GM18502 (cell line): ENCODE data around the gene ANP32A.
"Not testable (repeated sequence)": the region's sequence is repeated elsewhere in the genome, so short reads cannot be mapped to it uniquely, and the experiment has no call there.

Experiments used
- ATAC-seq: cut with Tn5 transposase; IDR thresholded peaks from one replicate; pipeline ENCODE4 v1.9.1; 2021; ENCODE audit warnings: mild to moderate bottlenecking; ENCODE audit not compliant: unreplicated experiment, poor library complexity

Gene ANP32A

GRCh38 chr15:68763063-68763462, 57.6 kb downstream of the ANP32A start:
- no peak for ATAC-seq

GRCh38 chr15:68759982-68760579, 60.6 kb downstream of the ANP32A start:
- ATAC-seq, result not testable (repeated sequence)

GRCh38 chr15:68755731-68756130, 65.0 kb downstream of the ANP32A start:
- ATAC-seq, result no peak

DNA sequence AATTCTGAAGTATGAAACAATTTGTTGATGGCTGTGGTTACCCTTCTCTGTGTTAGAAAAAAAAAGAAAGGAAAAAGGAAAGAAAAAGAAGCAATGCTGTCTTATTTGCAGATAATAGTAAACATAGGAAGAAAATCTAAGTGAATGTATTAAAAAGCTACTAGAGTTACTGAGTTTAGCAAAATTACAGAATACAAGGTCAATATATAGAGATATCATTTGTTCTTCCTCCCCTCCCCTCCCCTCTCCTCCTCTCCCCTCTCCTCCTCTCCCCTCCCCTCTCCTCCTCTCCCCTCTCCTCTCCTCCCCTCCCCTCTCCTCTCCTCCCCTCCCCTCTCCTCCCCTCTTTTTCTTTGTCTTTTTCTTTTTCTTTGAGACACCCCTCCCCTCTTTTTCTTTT, 69.1 kb downstream of the ANP32A start:
- no peak for ATAC-seq

DNA sequence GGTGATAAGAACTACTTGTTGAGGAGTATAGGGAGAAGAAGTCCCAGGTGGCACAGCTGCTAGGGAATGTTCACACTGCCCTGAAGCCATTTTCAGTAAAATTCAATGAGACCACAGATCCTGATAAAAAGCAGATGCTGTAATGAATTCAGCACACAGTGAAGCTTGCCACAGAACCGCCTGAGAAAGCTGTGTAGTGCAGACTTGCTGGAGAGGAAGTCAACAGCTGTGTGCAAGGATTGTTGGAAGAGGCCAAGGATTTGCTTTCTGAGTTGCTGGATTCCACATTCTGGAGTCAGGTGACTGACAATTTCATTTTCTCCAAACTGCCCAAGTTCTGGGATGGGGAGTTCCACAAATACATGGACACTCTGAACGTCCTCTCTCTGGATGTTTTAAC, 70.9 kb downstream of the ANP32A start:
- ATAC-seq, result no peak

- ATAC-seq, result no peak
These were observed 71.3 kb downstream of the ANP32A start for GRCh38 chr15:68749365-68749764.

GRCh38 chr15:68743256-68743655, 77.4 kb downstream of the ANP32A start:
- no peak for ATAC-seq

DNA sequence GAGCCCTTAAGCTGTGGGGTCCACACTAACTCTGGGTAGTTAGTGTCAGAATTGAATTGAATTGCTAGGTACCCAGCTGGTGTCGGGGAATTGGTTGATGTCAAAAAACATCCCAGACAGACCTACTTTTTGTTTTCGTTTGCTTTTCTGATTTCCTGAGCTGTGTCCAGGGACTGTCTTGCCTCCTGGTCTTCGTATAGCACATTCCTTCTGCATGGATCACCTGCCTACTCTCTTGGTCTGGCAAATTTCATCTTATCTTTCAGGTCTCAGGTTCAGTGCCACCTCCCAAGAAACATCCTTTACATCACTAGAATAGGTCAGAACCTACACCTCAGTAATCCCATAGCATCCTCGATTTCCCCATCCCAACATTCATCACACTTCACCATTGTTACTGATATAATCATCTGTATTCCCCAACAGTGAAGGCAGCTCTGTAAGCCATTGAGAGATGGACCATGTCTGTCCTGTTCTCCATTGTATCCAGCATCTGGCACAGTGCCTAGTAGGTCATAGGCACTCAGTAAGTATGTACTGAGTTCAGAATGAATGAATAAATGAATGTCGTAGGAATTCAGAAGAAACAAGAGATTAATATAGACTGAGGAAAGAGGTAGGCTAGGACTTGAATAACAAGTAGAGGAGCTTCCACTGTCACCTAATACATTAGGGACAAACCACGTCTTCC, 81.2 kb downstream of the ANP32A start:
- ATAC-seq, result no peak

GRCh38 chr15:68735610-68736009, 85.1 kb downstream of the ANP32A start:
- ATAC-seq, result no peak

GRCh38 chr15:68734881-68735280, 85.8 kb downstream of the ANP32A start:
- no peak for ATAC-seq

DNA sequence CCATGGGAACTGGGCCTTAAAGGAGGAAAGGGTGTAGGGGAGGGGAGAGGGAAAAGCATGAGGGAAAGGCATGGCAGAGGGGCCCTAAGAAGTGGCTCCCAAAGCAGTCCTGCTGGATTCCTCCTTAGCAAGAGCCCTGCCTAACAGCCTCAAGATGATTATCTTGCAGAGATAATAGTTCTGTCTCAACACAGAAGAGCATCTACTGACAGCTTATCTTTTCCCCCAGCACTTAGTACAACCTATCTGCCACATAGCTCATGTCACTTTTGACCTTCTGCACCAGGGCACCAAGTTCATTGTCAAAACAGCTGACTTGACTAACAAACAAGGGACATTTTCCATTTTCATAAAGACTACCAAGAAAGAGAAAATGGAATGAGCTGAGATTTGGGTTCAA, 86.3 kb downstream of the ANP32A start:
- ATAC-seq, result no peak

DNA sequence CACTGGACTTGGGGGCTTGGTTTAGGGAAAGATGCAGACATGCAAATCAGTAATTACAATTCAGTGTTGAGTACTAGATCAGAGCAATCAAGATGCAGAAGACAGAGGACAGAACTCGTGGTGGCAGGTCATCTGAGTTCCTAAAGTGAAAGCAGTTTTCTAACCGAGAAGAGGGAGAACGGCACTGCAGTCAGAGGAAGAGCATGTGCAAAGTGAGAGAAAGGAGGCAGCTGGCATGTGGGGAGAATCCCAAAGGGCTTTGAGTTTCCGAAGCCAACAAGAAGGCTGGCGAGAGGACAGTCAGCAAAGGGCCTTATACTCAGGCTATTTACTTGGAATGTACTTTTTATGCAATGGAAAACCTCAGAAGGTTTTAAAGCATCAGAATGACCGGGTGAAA, 87.0 kb downstream of the ANP32A start:
- no peak for ATAC-seq

DNA sequence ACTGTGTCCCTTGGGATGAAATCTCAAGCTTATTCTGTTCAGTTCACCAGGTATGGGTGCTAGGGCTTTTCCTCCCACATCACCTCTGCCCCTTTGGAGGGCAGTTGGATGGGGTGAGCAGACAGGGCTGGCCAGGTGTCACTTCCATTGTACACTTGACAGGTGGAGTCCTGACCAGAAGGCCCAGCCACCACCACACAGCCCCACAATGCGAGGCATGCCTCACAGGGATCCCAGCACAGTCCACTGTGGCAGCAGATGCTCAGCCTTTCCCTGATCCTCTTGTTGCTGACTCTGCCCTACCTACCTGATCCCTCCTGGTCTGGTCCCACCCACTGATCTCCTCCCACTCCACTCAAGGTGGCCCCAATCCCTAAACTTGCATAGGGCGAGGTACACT, 88.2 kb downstream of the ANP32A start:
- no peak for ATAC-seq

DNA sequence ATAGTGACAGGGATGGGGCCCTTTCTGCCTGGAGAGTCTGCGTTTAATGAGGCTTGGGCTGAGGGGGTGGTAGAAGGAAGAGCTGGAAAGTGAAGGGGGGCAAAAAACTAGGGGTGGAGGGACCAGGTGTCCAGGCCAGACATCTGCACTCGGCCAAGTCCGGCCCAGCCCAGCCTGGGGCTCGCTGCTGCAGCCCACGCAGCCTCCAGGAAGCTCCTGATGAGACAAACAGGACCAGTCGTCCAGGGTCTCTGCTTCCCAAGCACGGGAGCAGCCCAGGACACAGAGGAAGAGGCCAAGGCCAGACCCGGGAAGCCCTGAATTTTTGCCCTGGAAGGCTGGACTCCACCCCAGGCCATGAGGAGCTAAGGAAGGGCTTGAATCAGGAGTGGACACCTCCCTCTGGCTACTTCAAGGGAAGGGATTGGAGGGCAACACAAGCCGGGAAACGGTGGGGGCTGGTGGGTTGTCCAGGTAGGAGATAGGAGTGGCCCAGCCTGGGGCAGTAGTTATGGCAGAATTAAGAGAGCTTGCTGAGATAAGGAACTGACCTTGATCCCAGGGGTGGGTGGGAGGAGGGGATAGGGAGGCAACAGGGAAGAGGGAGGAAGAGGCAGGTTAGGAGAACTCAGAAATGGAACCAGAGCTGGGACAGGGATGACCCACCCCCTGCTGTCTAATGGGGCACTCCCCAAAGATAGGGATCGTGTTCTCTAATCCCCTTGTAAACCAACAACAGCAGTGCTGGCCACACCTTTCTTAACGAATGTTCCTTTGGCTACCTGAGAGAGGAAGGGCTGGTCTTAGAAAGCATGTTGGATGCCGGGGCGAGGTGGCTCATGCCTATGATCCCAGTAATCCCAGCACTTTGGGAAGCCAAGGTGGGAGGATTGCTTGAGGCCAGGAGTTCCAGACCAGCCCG, 89.5 kb downstream of the ANP32A start:
- no peak for ATAC-seq

DNA sequence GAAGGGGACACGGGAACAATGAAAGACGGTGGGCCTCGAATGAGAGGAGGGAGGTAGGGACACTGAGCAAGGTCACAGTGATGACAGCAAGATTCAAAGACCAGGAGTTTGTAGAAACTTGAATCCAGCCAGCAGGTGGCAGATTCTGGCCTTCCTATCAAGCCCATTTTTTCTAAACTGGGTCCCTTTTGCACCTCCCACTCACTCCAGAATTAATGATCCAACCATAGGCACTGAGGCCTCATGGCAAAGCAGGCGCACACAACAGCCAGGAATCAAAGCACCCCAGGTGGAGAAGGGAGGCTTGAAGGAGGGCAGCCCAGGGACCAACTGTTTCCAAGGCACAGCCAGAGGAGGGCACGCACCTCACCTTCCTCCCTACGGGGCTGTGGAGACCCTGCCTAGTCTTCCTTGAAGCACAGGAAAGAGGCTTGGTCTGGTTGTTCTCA, 90.2 kb downstream of the ANP32A start:
- no peak for ATAC-seq

GRCh38 chr15:68729789-68730411, 90.8 kb downstream of the ANP32A start:
- no peak for ATAC-seq
